Caki2 (cell line): Measurements from ENCODE around the gene RUNX3. TPM values are rescaled to one million over a fixed set of nuclear protein-coding genes. Genes with fewer than 3 reads are reported as not detected.
"Not testable (repeated sequence)": the region's sequence is repeated elsewhere in the genome, so short reads cannot be mapped to it uniquely, and the experiment has no call there.

Experiments used
- DNase-seq: peaks from one replicate; pipeline ENCODE4 v3.0.0-alpha.2; 2015; ENCODE audit warnings: low read depth
- in situ Hi-C: cut with HindIII; loops from 2 replicates; pipeline ENCODE4 v1.10.0; 2016; ENCODE audit warnings: low sequenced_read_pairs, low pct_unique_long_range_greater_than_20kb, mixed read lengths
- total RNA-seq: library from RNA; depleted of rRNA; stranded (reverse); fragments of >200 nt; shearing (Covaris generic); gene quantifications from 2 replicates; pipeline ENCODE4 v1.2.3, GENCODE V29; 2014; ENCODE audit warnings: low replicate concordance; rRNA removed

Gene RUNX3
- total RNA-seq = not detected in 2 replicates

DNA sequence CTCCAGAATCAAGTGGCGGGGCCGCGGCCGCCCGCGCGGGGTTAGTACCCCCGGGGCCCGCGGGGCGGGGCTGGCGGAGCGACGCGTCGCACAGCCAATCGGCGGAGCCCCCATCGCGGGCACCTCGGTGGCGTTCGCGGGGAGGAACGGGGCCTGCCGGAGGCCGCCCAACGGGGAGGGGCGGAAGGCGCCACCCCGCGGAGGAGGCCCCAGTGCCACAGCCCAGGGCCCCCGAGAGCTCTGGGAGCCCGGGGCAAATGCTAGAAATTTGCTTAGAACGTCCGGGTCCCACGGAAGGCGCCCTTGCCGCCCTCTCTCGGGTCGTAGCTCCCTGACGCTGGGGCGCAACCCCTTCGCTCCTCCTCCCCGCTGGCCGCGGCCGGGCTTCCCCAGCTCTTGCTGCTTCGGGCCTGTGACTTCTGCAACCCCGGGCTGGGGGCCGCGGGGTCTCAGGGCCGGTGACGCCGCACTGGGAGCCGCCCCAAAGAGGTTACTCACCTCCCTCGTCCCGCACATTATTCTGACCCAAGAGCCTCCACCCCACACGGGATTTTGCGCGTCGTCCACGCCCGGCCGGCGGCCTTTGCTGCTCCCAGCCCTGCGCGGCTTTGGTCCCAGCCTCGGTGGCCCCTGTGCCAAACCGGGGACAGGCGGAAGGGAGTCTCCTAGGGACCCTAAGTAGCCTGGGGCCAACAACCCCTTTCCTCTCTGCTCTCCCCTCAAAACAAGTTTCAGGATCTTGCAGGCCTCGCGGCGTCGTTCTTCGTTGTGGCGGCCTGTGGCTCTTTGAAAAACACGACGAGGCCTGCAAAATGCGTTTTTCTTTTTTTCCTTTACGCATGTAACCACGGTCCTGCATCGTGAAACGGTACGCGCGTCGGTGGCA is at the start of gene RUNX3:
Gene RUNX3 (minus strand): TSS at position 17 of the 886 bp plus-strand sequence. CDS start 408 bp downstream, outside the sequence.
- DNase-seq = no peak
- in situ Hi-C loops = no loop called here

DNA sequence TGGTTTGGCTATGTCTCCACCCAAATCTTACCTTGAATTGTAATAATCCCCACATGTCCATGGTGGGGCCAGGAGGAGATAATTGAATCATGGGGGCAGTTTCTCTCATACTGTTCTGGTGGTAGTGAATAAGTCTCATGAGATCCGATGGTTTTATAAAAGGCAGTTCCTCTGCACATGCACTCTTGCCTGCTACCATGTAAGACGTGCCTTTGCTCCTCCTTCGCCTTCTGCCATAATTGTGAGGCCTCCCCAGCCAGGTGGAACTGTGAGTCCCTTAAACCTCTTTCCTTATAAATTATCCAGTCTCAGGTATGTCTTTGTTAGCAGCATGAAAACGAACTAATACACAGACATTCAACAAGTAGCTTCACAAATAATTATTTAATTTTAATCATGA is 49.2 kb upstream of the RUNX3 start:
- in situ Hi-C loops, DNase-seq: not testable (repeated sequence)

DNA sequence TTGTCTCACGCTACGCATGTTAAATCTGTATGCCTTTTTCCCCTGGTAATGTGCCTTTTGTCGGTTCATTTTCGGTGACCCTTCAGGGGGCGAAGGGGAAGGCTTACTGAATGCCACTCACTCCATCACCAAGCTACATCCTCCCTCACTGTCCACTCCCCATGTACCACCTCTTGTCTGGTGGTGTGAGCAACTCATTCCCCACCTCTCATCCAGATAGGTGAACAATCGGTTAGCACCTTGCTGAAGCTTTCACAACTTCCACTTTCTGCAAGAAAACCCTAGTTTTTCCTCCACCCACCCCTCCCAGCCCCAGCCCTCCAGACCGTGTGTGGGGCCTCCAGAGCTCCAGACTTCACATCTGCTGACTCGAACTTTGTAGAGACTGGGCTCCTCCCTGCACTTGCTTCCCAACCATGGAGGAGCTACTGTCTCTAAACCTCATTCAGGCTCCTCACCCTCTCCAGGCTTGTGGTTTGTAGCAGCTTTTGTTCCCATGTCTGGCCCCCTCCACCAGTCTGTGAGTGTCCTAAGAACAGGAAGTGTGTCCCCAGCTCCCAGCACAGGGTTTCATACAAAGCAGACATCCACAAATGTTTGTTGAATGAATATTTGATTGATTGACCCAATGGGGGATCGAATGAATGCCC is 48.4 kb upstream of the RUNX3 start:
- in situ Hi-C loops = no loop called here
- no peak for DNase-seq

DNA sequence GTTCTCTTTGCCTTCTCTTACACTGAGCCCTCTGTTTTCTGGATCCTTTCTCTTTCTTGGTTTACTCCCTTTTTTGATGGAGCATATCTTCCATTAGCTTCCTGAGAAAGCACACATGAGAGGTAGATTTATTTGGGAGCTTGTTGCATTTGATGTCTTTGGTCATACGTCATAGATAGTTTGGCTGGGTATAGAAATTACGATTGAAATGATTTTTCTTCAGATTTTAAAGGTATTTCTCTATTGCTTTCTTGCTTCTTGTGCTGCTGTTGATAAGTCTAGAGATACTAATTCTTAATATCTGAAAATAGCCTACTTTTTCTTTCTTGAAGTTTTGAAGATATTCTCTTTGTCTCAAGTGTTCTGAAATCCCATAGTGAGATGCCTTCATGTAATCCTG is 45.3 kb upstream of the RUNX3 start:
- DNase-seq = no peak
- in situ Hi-C loops = no loop called here

DNA sequence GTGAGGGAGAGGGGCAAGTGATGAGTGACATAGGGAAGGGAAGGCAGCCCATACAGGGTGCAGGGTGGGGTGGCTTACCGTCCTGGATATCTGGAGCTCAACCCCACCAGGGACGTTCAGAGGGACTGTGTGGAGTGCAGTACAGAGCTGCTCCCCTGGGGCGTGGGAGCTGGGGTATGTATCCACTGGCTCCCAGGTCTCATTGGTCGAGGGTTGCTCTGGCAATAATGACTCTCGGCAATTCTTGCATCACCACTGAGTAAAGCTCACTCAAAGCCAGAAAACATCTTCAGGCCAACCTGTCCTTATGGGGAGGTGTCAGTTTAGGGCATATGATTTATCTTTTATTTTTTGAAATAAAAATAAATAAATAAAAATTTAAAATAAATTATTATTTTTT is 43.2 kb upstream of the RUNX3 start:
- in situ Hi-C loops = no loop called here
- DNase-seq = no peak

DNA sequence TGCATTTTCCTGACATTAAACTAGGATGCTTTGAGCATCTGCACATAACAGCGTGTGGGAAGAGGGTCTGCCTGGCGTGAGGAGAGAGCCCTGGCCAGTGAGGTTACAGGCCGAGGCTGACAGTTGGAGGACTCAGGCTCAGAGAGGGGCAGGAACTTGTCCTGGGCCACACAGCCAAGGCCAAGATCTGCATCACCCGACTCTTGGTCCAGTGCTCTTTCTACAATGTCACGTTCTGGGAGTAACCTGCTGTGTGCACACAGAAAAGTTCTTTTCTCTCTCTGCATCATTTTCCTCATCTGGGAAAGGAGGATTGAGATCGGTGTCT is 42.8 kb upstream of the RUNX3 start:
- no peak for DNase-seq
- in situ Hi-C loops = no loop called here

DNA sequence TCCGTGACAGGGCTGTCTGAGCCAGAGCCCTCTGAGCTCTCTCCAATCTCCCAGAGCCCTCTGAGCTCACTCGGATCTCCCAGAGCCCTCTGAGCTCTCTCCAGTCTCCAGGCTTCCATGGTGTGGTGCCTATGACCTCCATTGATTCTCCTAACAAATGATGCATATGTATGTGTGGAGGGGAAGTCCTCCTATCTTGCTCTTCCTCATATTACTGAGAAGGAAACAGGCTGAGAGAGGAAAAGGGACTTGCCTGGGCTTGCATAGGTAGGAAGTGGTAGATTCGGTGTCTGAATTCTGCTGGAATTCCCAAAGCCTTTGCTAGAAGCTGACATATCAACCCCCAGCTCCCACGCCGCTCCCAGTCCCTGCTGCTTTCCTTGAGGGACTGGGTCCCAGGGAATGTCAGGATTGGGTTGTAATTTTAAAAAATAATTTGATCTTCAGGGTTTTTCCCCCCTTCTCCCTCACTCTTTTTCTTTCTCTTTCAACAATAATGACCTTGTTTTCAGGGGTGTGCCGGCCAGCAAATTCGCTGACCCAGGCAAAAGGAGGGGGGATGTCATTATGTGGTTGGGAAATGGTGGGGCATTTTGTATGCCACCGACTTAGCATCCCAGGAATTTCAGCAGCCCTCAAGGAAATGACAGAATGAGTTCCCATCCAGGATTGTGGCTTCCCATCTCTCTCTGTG is 42.3 kb upstream of the RUNX3 start:
- no peak for DNase-seq
- in situ Hi-C loops = no loop called here

DNA sequence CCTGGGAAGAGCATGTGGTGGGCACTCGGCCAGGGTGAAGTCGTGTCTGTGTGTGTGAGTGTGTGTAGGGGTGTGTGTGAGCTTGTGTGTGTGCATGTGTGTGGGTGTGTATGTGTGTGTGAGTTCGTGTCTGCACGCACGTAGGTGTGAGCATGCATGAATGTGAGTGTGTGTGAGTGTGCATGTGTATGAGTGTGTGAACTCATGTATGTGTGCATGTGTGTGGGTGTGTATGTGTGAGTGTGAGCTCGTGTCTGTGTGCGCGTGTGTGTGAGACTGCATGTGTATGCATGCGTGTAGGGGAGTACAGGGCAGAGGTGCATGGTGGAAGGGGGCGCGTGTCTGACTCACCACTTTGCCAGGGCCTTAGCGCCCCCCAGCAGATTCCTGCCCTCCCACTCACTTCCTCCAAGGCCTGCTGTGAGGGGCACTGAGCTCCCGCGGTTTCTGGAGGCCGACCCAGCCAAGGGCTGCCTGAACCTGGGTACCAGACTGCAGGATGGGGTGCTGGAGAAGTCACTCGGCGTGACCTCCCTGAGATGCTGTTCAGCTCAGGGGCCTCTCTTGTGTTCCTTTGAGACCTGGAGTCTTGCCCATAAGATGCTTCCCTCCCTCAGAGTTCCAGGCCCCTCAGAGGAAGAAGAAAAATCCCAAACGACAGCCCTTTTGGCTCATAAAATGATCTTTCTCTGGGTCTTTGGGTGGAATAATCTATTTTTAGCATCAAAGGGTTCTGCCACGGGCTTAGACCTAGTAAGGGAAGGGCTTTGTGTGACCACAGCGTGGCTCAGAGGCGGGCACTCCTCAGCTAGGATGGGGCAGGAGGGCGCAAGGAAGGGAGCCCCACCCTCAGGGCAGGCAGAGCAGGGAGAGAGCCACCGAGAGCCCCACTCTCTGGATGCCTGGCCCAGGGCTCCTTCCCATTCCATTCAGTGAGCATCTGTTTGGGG is 41.1 kb upstream of the RUNX3 start:
- DNase-seq = no peak
- in situ Hi-C loops = no loop called here

DNA sequence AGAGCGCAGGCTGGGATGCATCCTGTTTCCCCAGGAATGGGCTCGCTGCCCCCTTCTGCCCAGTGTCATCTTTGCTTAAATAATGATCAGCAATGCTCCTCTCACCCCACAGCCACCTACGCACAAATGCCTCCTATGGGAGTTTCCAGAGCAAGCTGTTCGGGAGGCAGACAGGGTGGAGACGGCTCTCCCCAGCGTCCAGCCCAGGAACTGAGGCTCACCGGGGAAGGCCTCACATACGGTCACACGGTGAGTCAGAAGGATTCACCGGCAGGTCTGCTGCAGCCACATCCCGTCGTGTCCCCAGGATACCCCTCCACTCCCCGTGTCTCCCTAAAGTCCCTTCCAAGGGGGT is 40.3 kb upstream of the RUNX3 start:
- in situ Hi-C loops = no loop called here
- DNase-seq = no peak

DNA sequence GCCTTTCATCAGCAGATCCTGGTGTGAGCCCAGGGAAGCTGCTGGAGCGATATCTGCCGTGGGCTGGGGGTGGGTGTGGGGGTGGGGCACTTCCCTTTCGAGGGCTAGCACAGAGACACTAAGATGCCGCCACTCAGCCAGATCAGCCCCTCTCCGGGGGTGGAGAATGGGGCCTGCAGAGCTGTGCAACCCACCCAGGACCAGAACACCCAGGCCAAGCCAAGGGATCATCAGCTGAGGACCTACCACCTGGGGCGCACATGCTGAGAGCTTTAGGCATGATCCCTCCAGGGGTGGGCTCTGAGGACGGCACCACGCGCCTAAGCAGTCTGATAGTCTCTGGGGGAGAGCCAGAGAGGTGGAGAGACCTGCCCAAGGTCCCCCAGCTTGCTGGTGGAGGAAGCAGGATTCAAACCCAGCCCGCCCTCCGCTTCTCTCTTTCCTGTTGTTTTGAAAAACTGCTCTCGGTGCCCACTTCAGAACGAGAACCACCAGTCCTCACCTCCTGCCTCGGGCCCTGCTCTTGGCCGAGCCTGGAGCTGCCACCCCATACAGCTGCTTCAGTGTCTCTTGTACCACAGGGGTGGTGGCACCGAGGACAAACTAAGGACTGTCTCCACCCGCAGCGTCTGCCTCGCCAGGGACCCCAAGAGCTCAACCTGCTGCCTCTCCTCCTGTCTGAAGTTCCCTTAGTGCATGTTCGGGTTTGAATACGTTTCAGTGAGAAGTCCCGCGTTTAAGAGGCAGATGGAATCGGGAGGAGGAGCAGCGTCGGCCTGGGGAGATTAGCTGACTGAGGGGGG is 39.7 kb upstream of the RUNX3 start:
- in situ Hi-C loops = no loop called here

DNA sequence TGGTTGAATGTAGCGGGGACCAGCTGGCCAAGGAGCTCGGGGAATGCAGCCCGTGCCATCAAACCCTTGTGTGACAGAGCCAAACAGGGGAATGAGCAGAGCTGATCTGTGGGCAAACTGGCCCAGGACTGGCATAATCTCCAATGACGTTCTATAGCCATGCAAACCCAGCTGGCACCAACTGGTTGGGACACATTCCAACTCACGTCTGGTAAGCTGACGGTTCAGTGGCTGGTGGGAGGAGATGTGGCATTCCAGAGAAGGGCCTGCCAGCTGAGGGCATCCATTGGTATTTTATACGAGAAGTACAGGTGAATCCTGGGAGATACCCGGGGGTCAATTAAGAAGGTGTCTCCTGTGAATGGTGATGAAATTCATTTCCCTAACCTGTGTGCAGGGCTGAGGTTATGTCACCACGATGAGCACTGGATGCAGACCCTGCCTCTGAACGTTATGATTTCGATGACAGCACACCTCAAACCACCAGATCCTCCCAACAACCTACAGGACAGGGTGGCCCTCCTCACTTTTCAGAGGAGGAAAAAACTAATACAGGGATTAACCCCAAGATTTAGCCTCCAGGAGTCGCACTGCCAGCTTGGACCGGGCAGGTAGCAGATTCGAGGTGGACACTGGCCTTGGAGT is 39.0 kb upstream of the RUNX3 start:
- no peak for DNase-seq
- in situ Hi-C loops = no loop called here

More for the DNA sequence above, 39.7 kb upstream of the RUNX3 start:
- no peak for DNase-seq

DNA sequence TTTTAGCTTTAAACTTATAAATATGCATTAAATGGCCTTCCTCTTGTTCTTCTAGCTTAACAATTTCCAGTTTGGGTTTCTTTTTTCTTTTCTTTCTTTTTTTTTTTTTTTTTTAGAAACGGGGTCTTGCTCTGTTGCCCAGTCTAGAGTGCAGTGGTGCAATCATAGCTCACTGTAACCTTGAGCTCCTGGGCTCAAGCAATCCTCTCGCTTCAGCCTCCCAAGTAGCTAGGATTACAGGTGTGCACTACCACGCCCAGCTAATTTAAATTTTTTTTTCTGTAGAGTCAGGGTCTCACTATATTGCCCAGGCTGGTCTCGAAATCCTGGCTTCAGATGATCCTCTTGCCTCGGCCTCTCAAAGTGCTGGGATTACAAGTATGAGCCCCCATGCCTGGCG is 37.9 kb upstream of the RUNX3 start:
- in situ Hi-C loops = no loop called here
- DNase-seq = no peak

DNA sequence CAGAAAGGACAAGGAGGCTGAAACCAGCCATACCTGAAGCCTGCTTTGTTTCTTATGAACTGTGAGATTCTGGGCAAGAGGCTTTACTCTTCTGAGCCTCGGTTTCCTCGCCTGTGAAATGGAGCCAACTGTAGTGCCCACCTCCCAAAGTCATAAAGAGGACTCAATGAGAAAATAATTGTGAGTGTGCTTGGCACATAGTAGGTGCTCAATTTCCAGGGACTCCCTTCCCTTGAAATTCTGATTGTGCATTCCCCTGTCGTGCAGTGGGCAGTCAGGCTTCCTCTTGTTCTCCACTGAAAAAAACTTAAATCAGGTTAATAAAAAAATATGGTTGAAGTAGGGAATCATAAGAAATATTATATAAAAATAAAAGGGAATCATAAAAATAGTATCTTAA is 37.5 kb upstream of the RUNX3 start:
- in situ Hi-C loops = no loop called here
- DNase-seq = no peak

DNA sequence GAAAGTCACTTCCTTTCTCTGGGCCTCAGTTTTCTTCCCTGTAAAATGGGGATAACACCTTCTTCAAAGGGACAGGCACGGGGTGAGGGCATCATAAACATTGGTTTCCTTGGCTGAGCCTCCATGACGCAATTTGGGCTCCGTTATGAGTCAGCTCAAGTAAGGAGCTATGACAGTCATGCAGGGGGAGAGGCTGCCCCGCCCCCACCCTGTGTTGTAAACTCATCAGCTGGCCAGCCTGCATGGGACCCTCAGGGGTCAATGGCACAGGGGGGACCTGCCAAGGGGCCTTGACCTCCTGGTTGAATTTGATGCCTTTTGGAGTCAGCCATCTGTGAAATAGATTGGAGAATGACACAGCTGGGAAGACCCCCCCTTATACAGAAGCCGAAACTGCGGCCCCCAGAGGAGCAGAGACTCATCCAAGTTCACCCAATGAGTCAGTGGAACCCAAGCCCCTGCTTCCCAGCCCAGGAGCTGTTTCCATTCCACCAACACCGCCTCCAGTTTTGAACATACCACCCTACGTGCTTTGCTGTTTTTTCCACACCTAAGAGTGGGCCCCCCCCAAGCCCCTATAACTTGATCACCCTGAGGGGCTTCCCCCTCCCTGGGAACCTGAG is 36.8 kb upstream of the RUNX3 start:
- in situ Hi-C loops = no loop called here
- DNase-seq = no peak

DNA sequence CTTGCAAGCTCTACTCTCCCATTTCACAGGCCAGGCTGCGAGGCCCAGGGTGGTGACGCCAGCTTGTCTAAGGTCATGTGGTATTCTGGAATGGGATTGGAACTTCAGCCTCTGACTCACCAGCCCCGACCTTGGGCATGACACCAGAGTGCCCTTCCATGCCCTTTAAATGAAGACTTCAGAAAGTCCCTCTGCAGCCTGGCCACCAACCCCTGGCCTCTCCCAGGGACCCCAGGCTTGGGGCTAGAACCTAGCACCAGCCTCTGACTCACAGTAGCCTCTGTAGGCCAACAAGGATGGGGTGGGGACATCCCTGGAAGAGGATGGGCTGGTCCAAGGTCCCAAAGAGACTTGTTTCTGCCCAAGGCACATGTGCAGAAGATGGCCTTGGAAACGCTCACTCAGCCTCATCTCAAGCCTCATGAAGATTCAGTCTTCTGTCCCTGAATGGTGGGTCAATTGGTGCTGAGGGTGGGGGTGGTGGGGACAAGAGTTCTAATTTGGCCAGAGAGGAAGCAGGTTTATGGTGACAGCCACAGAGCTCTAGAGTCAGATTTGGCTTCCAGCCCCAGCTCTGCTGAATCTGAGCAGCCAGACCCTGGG is 36.1 kb upstream of the RUNX3 start:
- in situ Hi-C loops = no loop called here
- no peak for DNase-seq

DNA sequence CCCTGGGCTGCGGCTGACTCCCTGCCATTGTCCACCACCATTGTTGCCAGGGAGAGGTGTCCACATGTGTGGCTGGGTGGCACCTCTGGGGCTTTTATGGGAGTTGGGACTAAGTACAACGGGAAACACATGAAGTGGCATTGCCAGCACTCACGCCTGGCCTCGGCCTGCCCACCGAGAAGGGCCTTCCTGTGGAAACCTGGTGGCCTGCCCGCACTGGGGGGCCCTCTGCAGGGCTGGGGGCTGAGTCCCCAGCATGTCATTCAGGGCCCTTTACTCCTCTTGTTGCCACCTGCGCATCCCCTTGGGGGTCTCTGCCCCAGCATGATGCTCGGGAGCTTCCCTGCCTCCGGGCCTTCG is 35.5 kb upstream of the RUNX3 start:
- in situ Hi-C loops = no loop called here
- DNase-seq = no peak
